Stomach smooth muscle (tissue), 2 donors: Measurements from ENCODE around the gene RAD51D.
"Not testable (repeated sequence)": the region's sequence is repeated elsewhere in the genome, so short reads cannot be mapped to it uniquely, and the experiment has no call there.

Source experiments
- H3K27ac ChIP-seq: one replicate; pipeline ENCODE4 v1.7.0; 2013; ENCODE audit warnings: mild to moderate bottlenecking, low read length, inconsistent platforms
- H3K27me3 ChIP-seq, 2 donors: one replicate each; pipeline ENCODE4 v1.7.0; 2013; ENCODE audit warnings: low read length in 2 of 2; ENCODE audit not compliant: insufficient read depth in 2 of 2, control insufficient read depth in 1 of 2
- H3K36me3 ChIP-seq, 2 donors: one replicate each; pipeline ENCODE4 v1.7.0; 2013; ENCODE audit warnings: low read length in 2 of 2; ENCODE audit not compliant: control insufficient read depth in 2 of 2, insufficient read depth in 2 of 2
- H3K4me1 ChIP-seq: one replicate; pipeline ENCODE4 v1.7.0; 2013; ENCODE audit warnings: low read length; ENCODE audit not compliant: control insufficient read depth, insufficient read depth
- H3K4me3 ChIP-seq, 2 donors: one replicate each; pipeline ENCODE4 v1.7.0; 2013; ENCODE audit warnings: low read length in 2 of 2
- H3K9ac ChIP-seq, 2 donors: one replicate each; pipeline ENCODE4 v1.7.0; 2013; ENCODE audit warnings: low read length in 2 of 2, mild to moderate bottlenecking in 1 of 2
- H3K9me3 ChIP-seq, 2 donors: one replicate each; pipeline ENCODE4 v1.7.0; 2013; ENCODE audit warnings: low read length in 2 of 2; ENCODE audit not compliant: control insufficient read depth in 2 of 2
- donor health status: healthy.
- donor health status: Pancreatic carcinoma.

Gene RAD51D

GRCh38 chr17:35050170-35050569 is 69.5 kb downstream of the RAD51D start:
- Histone ChIP-seq H3K27ac (no peak overlapping the region), H3K9ac (no peak overlapping the region), H3K36me3 (no peaks in the 10 kb centered on the region), H3K4me3 (no peak overlapping the region), H3K9me3 (no peaks in the 10 kb centered on the region), H3K4me1 (no peaks in the 10 kb centered on the region), H3K27me3 (no peaks in the 10 kb centered on the region)

DNA sequence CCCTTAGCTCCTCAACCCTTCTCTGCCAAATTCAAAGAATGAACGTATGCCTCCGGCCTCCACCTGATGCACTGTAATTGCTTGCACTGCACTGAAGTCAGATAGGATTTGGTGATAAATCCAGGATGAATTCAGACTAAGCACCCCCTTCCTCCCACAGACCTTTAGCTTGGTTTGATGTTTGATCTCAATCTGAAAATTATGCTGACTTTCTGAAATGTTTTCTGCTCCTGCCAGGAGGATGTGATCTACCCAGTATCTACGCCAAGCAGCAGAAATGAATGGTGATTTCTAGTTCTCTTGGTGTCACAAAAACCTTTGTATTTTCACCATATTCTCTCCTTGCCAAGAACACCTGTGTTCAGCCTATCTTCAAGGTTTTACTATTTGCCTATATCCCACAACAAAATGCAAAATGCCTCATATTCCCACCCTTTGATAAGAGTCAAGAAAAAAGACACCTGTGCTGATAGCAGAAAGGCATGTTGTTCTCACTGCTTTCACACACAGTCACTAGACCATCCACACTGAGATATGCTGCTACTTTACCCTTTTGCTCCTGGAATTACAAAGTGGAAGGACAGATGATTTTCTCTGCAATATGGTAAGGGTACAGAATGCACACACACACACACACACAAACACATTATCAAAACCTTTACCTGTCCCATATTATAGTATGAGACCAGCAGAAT is 70.8 kb downstream of the RAD51D start:
- H3K4me1 ChIP-seq: no peaks in the 10 kb centered on the region
- no peaks in the 10 kb centered on the region for H3K9me3 ChIP-seq
- no peaks in the 10 kb centered on the region for H3K27me3 ChIP-seq
- no peak overlapping the region for H3K4me3 ChIP-seq
- no peak overlapping the region for H3K27ac ChIP-seq
- H3K36me3 ChIP-seq: no peaks in the 10 kb centered on the region
- H3K9ac ChIP-seq: no peak overlapping the region

- Histone ChIP-seq H3K4me3 (no peak overlapping the region), H3K4me1 (no peaks in the 10 kb centered on the region), H3K27ac (no peak overlapping the region), H3K36me3 (no peaks in the 10 kb centered on the region), H3K9me3 (no peaks in the 10 kb centered on the region), H3K27me3 (no peaks in the 10 kb centered on the region), H3K9ac (no peak overlapping the region)
Observed at GRCh38 chr17:35046740-35047283, 72.8 kb downstream of the RAD51D start.

DNA sequence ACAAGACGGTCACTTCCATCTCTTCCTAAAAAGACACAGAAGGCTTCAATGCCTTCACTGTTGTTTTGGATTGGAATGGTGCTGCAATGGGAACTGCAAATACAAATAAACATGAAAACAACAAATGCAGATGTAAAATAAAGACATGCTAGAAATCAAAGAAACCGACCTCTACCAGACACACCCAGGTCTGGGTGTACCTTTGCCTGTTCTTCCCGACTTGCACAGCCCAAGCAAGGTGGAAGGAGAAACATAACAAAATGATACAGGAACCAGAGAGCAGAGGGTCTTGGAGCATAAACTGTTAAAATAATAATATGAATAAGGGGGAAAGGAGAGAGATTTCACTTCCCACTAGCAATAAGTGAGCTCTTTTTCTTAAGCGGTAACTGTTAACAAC is 73.4 kb downstream of the RAD51D start:
- Histone ChIP-seq H3K27ac (no peak overlapping the region), H3K4me1 (no peaks in the 10 kb centered on the region), H3K9ac (no peak overlapping the region), H3K9me3 (no peaks in the 10 kb centered on the region), H3K36me3 (no peaks in the 10 kb centered on the region), H3K27me3 (no peaks in the 10 kb centered on the region), H3K4me3 (no peak overlapping the region)

DNA sequence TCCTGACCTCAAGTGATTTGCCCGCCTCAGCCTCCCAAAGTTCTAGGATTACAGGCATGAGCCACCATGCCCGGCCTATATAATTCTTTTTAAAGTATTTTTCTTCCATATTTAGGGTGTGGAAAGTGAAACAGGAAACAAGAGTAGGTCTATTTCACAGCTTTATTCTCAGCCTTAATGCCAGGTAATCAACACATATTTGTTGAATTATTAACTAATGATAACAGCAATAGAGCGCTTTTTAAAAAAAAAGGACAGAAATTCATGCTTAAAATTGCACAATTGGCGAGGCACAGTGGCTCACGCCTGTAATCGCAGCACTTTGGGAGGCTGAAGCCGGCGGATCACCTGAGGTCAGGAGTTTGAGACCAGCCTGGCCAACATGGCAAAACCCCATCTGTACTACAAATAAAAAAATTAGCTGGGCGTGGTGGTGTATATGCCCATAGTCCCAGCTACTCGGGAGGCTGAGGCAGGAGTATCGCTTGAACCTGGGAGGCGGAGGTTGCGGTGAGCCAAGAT is 74.1 kb downstream of the RAD51D start:
- H3K36me3 ChIP-seq, H3K9me3 ChIP-seq, H3K4me3 ChIP-seq, H3K9ac ChIP-seq, H3K27me3 ChIP-seq, H3K27ac ChIP-seq, H3K4me1 ChIP-seq: not testable (repeated sequence)

GRCh38 chr17:35044181-35044580 is 75.5 kb downstream of the RAD51D start:
- Histone ChIP-seq H3K4me3 (no peak overlapping the region), H3K4me1 (no peaks in the 10 kb centered on the region), H3K9me3 (no peaks in the 10 kb centered on the region), H3K9ac (no peak overlapping the region), H3K27me3 (no peaks in the 10 kb centered on the region), H3K27ac (no peak overlapping the region), H3K36me3 (no peaks in the 10 kb centered on the region)
